H1 (cell line): ENCODE measurements around the gene RSF1. TPM values are rescaled to one million over a fixed set of nuclear protein-coding genes. Genes with fewer than 3 reads are reported as not detected.

Experiments
- ATF2 ChIP-seq: IDR thresholded peaks from 2 replicates; pipeline ENCODE4 v1.6.1; 2012; ENCODE audit warnings: low read length, inconsistent platforms
- CHD1 ChIP-seq: IDR thresholded peaks from 2 replicates; pipeline ENCODE4 v1.6.1; 2012; ENCODE audit warnings: low read depth, low read length, improper control_type of control experiment
- CREB1 ChIP-seq: IDR thresholded peaks from 2 replicates; pipeline ENCODE4 v1.6.1; 2012; ENCODE audit warnings: inconsistent platforms
- RXRA ChIP-seq: IDR thresholded peaks from 2 replicates; pipeline ENCODE4 v1.6.1; 2011; ENCODE audit warnings: low read depth, mild to moderate bottlenecking, low read length, moderate library complexity; ENCODE audit not compliant: insufficient read depth
- SP4 ChIP-seq: IDR thresholded peaks from 2 replicates; pipeline ENCODE4 v1.6.1; 2012; ENCODE audit warnings: low read length, inconsistent platforms
- SUZ12 ChIP-seq: fragments of 200-600 bp; sonication (generic); IDR thresholded peaks from 2 replicates; pipeline ENCODE4 v1.6.1; 2012; ENCODE audit warnings: mild to moderate bottlenecking, inconsistent platforms, low read length, moderate library complexity, mixed read lengths
- YY1 ChIP-seq: IDR thresholded peaks from 2 replicates; pipeline ENCODE4 v1.6.1; 2011; ENCODE audit warnings: low read depth, mild to moderate bottlenecking, low read length
- polyA plus RNA-seq, 7 experiments: library from polyadenylated mRNA; depleted of rRNA in 3 of 7; stranded (reverse) in 5 of 7; unstranded in 2 of 7; fragments of >200 nt in 5 of 7; fragments of 200-250 nt in 2 of 7; gene quantifications; 1 replicate in 5 of 7; 2 replicates in 1 of 7; 4 replicates in 1 of 7; pipeline versions ENCODE4 v1.2.1 to v1.2.3, GENCODE V29; 2011 to 2013; ENCODE audit warnings: missing spikeins in 2 of 7, mixed read lengths in 2 of 7
- total RNA-seq: library from RNA; stranded (reverse); fragmentation: NEBNext Ultra II Directional; extraction: Animal tissue kit (Norgen Biotek cat#: 25700); gene quantifications from 2 replicates; pipeline ENCODE4 v1.2.1, GENCODE V29; 2021

The RSF1 gene
- total and polyA plus RNA-seq, 2 of the 8 experiments (the other 6 are each of a cell fraction or from before 2014, with no cell fraction given): 17.8 to 87.9 TPM

DNA sequence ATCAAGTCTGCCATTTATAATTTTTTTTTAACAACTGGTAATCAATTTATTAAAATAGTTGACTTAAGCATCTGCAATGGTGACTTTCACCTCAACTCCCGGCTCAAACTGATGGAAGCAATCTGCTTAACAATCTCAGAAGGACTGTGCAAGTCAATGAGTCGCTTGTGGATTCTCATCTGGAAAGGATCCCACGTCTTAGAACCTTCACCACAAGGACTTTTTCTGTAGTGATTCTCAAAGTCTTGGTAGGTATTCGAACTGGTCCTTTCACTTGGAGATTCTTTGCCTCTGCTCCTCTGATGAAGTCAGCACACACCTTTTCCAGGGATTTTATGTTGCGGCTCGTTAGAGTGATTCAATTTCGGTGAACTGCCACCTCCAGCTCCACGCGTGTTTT, 7.3 kb downstream of the RSF1 start (continued):
- TF ChIP-seq ATF2: no peak
- no peak for TF ChIP-seq CREB1
- TF ChIP-seq RXRA: no peak
- no peak for TF ChIP-seq CHD1
- no peak for TF ChIP-seq SP4
- TF ChIP-seq SUZ12: no peak
- TF ChIP-seq YY1: no peak
